Lower leg skin (tissue), 4 donors: ENCODE data around the gene DNAJC4. TPM values are rescaled to one million over a fixed set of nuclear protein-coding genes. Genes with fewer than 3 reads are reported as not detected.
A peak's percentile ranks its signal among the peaks of the same experiment; 100 is the strongest.

Experiments
- DNase-seq, 2 donors: peaks; one replicate each; pipeline ENCODE4 v3.0.0-alpha.2; 2019; ENCODE audit warnings: low spot score in 2 of 2
- H3K4me3 ChIP-seq: fragments of 200-600 bp; sonication (generic); 2 replicates; pipeline ENCODE4 v1.5.1; 2017; ENCODE audit warnings: mild to moderate bottlenecking, low read depth; ENCODE audit not compliant: poor library complexity, severe bottlenecking
- POLR2A ChIP-seq, 2 donors: fragments of 450-650 bp; IDR thresholded peaks; one replicate each; pipeline ENCODE4 v1.6.1; 2016 to 2017; ENCODE audit warnings: antibody characterized with exemption in 2 of 2, mild to moderate bottlenecking in 1 of 2, moderate library complexity in 1 of 2
- WGBS, 2 donors: methylation state at CpG; one replicate each; pipeline ENCODE4 v1.1.5; 2018; 5-methylcytosine and 5-hydroxymethylcytosine counted together
- intact Hi-C: fragments of 100-400 bp; cut with DNase I; formaldehyde crosslinking; loops from one replicate; pipeline ENCODE4 v1.15.0; 2023; ENCODE audit warnings: low total_unique reads
- total RNA-seq, 4 donors: library from RNA; depleted of rRNA; stranded (reverse); fragments of >200 nt; gene quantifications; one replicate each; pipeline ENCODE4 v1.1.0, GENCODE V29; 2016
- TF ChIP-seq, protein P1 (sequence below), 3 donors: fragments of 450-650 bp; IDR thresholded peaks; one replicate each; pipeline ENCODE4 v1.5.1; 2016; ENCODE audit warnings: antibody characterized with exemption in 3 of 3, mild to moderate bottlenecking in 3 of 3, moderate library complexity in 2 of 3

DNAJC4 gene
- total RNA-seq, 4 donors from 2014 or later, result 19.2 to 37.6 (median 30.8) TPM

GRCh38 chr11:64246871-64247728, 16.8 kb downstream of the DNAJC4 start, which contains the start of gene PPP1R14B:
PPP1R14B (minus strand) TSS chr11:64246943; CDS start chr11:64246673, 270 bp downstream.
- intact Hi-C loops, result no loop called here
- peak within 1 kb of the TSS; percentile 74 for H3K4me3 ChIP-seq
- 0 to 1% methylated on average over 18 to 67 of the region's 74 CpGs for WGBS, 2 donors
- DNase-seq, result peak; percentile 85 to 98
- TF ChIP-seq POLR2A (IDR thresholded peaks at IDR 0.05), result no peak

DNA sequence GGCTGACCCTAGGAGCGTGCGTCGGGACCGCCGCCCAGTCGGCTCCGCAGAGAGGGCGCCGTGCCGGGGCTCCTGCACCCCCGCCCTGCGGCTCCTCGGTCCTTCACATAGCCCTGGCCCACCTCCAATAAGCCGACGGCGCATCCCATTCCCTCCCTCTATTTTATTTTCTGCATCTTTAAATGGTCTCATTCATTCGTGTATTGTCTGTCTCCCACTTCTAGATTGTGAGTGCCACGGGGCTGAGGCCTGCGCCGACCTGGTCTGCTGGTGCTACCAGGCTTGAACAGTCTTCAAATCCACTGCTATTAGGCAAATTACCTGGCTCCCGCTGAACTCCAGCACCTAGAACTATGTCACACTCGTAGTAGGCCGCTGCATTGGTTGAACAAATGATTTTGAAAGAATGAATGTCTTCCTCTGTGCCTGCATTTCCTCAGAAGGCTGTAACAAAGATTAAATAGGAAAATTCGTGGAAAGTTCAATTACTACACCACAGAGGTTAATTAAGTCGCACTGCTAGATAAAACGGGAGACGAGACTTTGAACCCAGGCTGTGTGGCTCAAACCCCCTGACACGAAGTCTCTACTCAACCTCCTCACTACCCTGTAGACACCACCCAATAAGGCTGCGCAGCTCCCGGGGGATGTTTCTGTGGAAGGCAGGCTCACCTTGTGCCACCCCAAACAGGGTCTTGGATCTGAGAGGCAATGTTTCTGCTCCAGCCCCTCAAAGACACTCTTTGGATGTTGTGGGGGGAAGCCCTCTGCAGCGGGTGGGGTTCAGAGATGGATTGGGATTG, 17.6 kb downstream of the DNAJC4 start:
- intact Hi-C loops, result no loop called here
- DNase-seq, result no peak
- TF ChIP-seq, protein P1, sequence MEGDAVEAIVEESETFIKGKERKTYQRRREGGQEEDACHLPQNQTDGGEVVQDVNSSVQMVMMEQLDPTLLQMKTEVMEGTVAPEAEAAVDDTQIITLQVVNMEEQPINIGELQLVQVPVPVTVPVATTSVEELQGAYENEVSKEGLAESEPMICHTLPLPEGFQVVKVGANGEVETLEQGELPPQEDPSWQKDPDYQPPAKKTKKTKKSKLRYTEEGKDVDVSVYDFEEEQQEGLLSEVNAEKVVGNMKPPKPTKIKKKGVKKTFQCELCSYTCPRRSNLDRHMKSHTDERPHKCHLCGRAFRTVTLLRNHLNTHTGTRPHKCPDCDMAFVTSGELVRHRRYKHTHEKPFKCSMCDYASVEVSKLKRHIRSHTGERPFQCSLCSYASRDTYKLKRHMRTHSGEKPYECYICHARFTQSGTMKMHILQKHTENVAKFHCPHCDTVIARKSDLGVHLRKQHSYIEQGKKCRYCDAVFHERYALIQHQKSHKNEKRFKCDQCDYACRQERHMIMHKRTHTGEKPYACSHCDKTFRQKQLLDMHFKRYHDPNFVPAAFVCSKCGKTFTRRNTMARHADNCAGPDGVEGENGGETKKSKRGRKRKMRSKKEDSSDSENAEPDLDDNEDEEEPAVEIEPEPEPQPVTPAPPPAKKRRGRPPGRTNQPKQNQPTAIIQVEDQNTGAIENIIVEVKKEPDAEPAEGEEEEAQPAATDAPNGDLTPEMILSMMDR (IDR thresholded peaks at IDR 0.05), result no peak
- no peak for TF ChIP-seq POLR2A (IDR thresholded peaks at IDR 0.05)
- no peak overlapping the region for H3K4me3 ChIP-seq
- 35 to 40% methylated on average over 31 of the region's 31 CpGs for WGBS, 2 donors

DNA sequence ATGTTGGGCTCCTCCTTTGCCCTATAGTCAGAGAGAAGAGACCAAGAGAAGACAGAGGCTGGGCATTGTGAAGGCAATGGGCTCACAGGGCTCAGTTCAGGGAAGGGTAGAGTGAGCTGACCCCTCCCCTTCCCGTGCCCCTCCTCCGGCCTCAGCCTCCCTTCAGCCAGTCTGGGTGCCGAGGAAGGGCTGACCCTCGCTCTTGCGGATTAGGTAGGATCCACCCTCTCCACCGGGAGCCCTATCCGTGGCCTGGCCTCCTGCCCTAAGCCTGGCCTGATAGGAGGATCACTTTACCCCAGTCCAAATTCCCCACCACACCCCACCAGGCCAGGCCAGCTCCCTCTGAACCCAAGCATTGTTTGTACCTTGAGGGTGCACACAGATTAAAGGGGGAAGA, 18.2 kb downstream of the DNAJC4 start:
- H3K4me3 ChIP-seq, result no peak overlapping the region
- WGBS, 2 donors, result 56 to 84% methylated on average over 6 to 7 of the region's 7 CpGs
- no peak for TF ChIP-seq POLR2A (IDR thresholded peaks at IDR 0.05)
- TF ChIP-seq, protein P1 (IDR thresholded peaks at IDR 0.05), result no peak
- DNase-seq, result no peak
- intact Hi-C loops, result no loop called here

GRCh38 chr11:64249038-64249437, 18.7 kb downstream of the DNAJC4 start:
- WGBS, 2 donors, result 92 to 97% methylated on average over 4 of the region's 4 CpGs
- no peak overlapping the region for H3K4me3 ChIP-seq
- TF ChIP-seq, protein P1 (IDR thresholded peaks at IDR 0.05), result no peak
- TF ChIP-seq POLR2A (IDR thresholded peaks at IDR 0.05), result no peak
- DNase-seq, result no peak
- intact Hi-C loops, result no loop called here

- intact Hi-C loops, result no loop called here
- 86 to 91% methylated on average over 8 of the region's 8 CpGs for WGBS, 2 donors
- H3K4me3 ChIP-seq, result no peak overlapping the region
- DNase-seq, result no peak
- TF ChIP-seq, protein P1 (IDR thresholded peaks at IDR 0.05), result no peak
- TF ChIP-seq POLR2A (IDR thresholded peaks at IDR 0.05), result no peak
These were observed 19.4 kb downstream of the DNAJC4 start for GRCh38 chr11:64249563-64250414.
